Regular cardiac myocyte (primary cell): Measurements from ENCODE around the gene TRMT61B. TPM values are rescaled to one million over a fixed set of nuclear protein-coding genes. Genes with fewer than 3 reads are reported as not detected.

ENCODE experiments used
- total RNA-seq: library from RNA; depleted of rRNA; stranded (reverse); fragments of >200 nt; gene quantifications from 2 replicates; pipeline ENCODE4 v1.2.3, GENCODE V29; 2014

TRMT61B gene
- 10.7 and 12.3 TPM in 2 replicates for total RNA-seq

GRCh38 chr2:28870146-28870891 is at the start of gene TRMT61B:
TRMT61B (minus strand) TSS chr2:28870309; CDS start chr2:28870277, 32 bp downstream.

GRCh38 chr2:28894470-28895188 is 24.5 kb upstream of the TRMT61B start, which contains the start of gene WDR43:
WDR43 (plus strand) TSS chr2:28894667; CDS start chr2:28894699, 32 bp downstream.

GRCh38 chr2:28810384-28811285 is 59.5 kb downstream of the TRMT61B start, which contains the start of gene SPDYA:
SPDYA (plus strand) TSS chr2:28810834; CDS start chr2:28816015, 5,181 bp downstream.

Other genes starting within 250 kb of the TRMT61B start
- 146 and 206 TPM in 2 replicates for gene PPP1CB, start 118.5 kb downstream of the TRMT61B start, total RNA-seq
- 0.58 and 0.85 TPM in 2 replicates for gene SPDYA, start 59.5 kb downstream of the TRMT61B start, total RNA-seq
- 108 and 133 TPM in 2 replicates for gene WDR43, start 24.4 kb upstream of the TRMT61B start, total RNA-seq
- gene TOGARAM2, start 111.0 kb upstream of the TRMT61B start, total RNA-seq, result not detected in 2 replicates
- not detected in 2 replicates for gene PCARE, start 204.2 kb upstream of the TRMT61B start, total RNA-seq
- gene CLIP4, start 245.1 kb upstream of the TRMT61B start, total RNA-seq, result 33.4 and 91.9 TPM in 2 replicates